ENCODE data around the gene CLVS2. TPM values are rescaled to one million over a fixed set of nuclear protein-coding genes. Genes with fewer than 3 reads are reported as not detected.

Gene CLVS2
- total and polyA plus RNA-seq, 2 of the 4 experiments (the other 2 are of a cell fraction), result 0.02 TPM; not detected in 1

DNA sequence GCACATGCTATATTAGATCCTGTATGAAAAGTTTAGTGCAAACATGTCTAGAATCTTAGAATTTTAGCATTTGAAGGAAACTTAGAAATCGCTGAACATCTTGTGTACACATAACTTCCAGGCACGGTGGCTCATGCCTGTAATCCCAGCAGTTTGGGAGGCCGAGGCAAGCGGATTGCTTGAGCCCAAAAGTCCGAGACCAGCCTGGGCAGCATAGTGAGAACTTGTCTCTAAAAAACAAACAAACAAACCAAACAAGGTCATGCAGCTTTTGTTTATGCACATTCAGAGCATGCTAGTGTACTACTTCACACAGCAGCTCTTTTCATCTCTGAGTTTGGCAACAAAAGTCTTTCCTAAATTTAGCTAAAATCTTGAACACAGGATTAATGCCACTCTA, 32.2 kb downstream of the CLVS2 start:
- Histone ChIP-seq H3K9ac (ENCODE audit: low read depth, low read length) (no peak overlapping the region), H3K4ac (ENCODE audit: low read depth, low read length) (no peak overlapping the region), H2AK5ac (ENCODE audit: low read depth, low read length) (no peak overlapping the region), H4K20me1 (ENCODE audit: insufficient read depth, low read length) (no peaks in the 10 kb centered on the region), H3K4me3 (ENCODE audit: insufficient read depth, low read depth, low read length) (no peak overlapping the region), H3K36me3 (ENCODE audit: control insufficient read depth, insufficient read depth, low read length) (no peaks in the 10 kb centered on the region), H2AK9ac (replicated peaks; ENCODE audit: low read depth, low read length, poor library complexity) (no peak overlapping the region), H4K91ac (ENCODE audit: insufficient read depth, low read depth, low read length) (no peak overlapping the region), H3K4me1 (ENCODE audit: control insufficient read depth, insufficient read depth, low read length) (no peaks in the 10 kb centered on the region), H3K14ac (replicated peaks; ENCODE audit: low read depth, low read length) (no peak overlapping the region), H3K56ac (ENCODE audit: extremely low read depth, insufficient read depth, low read length) (no peak overlapping the region), H3K23ac (ENCODE audit: low read depth, low read length) (no peak overlapping the region), H4K5ac (ENCODE audit: low read depth, low read length) (no peak overlapping the region), H4K8ac (ENCODE audit: low read depth in 2 of 2, low read length in 2 of 2) (no peak overlapping the region), H2AFZ (replicated peaks; ENCODE audit: low read length, poor library complexity) (no peak overlapping the region), H3K9me3 (ENCODE audit: control insufficient read depth, insufficient read depth, low read length) (peaks cover 7% of the 10 kb centered on the region; the same call in 1 of the 2 replicates), H3K18ac (ENCODE audit: low read depth, low read length) (no peak overlapping the region), H2BK15ac (ENCODE audit: low read depth, low read length) (no peak overlapping the region), H3K27me3 (ENCODE audit: control insufficient read depth, insufficient read depth, low read length) (no peaks in the 10 kb centered on the region), H3K9me1 (ENCODE audit: insufficient read depth, low read length) (no peaks in the 10 kb centered on the region), H3K79me1 (ENCODE audit: low read depth in 1 of 2, low read length in 2 of 2) (no peaks in the 10 kb centered on the region), H2BK120ac (ENCODE audit: low read depth, low read length) (no peak overlapping the region), H3K4me2 (ENCODE audit: low read depth, low read length) (no peak overlapping the region), H2BK5ac (ENCODE audit: low read depth, low read length, poor library complexity, severe bottlenecking) (no peak overlapping the region), H3K27ac (ENCODE audit: insufficient read depth, low read length) (no peak overlapping the region), H2BK20ac (ENCODE audit: low read depth, low read length) (no peak overlapping the region)
- ChIA-PET CTCF (interaction anchor here (0.6 kb wide), 1 partner anchor 606 kb away, joined by 3 read pairs; no protein-coding TSS in a partner anchor), POLR2A (ENCODE audit: unreplicated experiment) (no interaction called here)
- no CpG with 5 or more reads among the region's 5 CpGs for WGBS, 2 experiments (ENCODE audit: extremely low coverage in 2 of 2, insufficient read length in 1 of 2)
- ATAC-seq (ENCODE audit: low read depth) (no peak), DNase-seq (no peak)
- in situ Hi-C loops (cut with MboI; ENCODE audit: low sequenced_read_pairs) (no loop called here), dilution Hi-C loops (cut with HindIII; ENCODE audit: low sequenced_read_pairs, unreplicated experiment) (no loop called here), intact Hi-C loops (cut with micrococcal nuclease) (no loop called here)
- no TSS peak for BruUV-seq (replicated peaks)
- TF ChIP-seq, protein P1, sequence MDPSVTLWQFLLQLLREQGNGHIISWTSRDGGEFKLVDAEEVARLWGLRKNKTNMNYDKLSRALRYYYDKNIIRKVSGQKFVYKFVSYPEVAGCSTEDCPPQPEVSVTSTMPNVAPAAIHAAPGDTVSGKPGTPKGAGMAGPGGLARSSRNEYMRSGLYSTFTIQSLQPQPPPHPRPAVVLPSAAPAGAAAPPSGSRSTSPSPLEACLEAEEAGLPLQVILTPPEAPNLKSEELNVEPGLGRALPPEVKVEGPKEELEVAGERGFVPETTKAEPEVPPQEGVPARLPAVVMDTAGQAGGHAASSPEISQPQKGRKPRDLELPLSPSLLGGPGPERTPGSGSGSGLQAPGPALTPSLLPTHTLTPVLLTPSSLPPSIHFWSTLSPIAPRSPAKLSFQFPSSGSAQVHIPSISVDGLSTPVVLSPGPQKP (IDR thresholded peaks at IDR 0.05; ENCODE audit: borderline replicate concordance, low read depth, low read length), result no peak
- TF ChIP-seq SMC3 (IDR thresholded peaks at IDR 0.05; ENCODE audit: low read depth, low read length), result no peak
- TF ChIP-seq MXI1 (IDR thresholded peaks at IDR 0.05; ENCODE audit: borderline replicate concordance, low read depth, low read length), result no peak
- TF ChIP-seq CEBPB (IDR thresholded peaks at IDR 0.05; ENCODE audit: low read depth, low read length), result no peak
- TF ChIP-seq, protein P2, sequence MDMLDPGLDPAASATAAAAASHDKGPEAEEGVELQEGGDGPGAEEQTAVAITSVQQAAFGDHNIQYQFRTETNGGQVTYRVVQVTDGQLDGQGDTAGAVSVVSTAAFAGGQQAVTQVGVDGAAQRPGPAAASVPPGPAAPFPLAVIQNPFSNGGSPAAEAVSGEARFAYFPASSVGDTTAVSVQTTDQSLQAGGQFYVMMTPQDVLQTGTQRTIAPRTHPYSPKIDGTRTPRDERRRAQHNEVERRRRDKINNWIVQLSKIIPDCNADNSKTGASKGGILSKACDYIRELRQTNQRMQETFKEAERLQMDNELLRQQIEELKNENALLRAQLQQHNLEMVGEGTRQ (IDR thresholded peaks at IDR 0.05; ENCODE audit: low read depth, low read length), result no peak
- no peak for TF ChIP-seq NFE2L2 (IDR thresholded peaks at IDR 0.05; ENCODE audit: low read depth, low read length)
- TF ChIP-seq RFX5 (IDR thresholded peaks at IDR 0.05; ENCODE audit: low read depth, low read length), result no peak
- no peak for TF ChIP-seq BHLHE40 (IDR thresholded peaks at IDR 0.05; ENCODE audit: low read depth, low read length)
- TF ChIP-seq MAFK (IDR thresholded peaks at IDR 0.05; ENCODE audit: low read depth, low read length), result no peak
- no peak for TF ChIP-seq RAD21 (IDR thresholded peaks at IDR 0.05; ENCODE audit: low read length)
- no peak for TF ChIP-seq CHD1 (IDR thresholded peaks at IDR 0.05; ENCODE audit: low read depth, low read length)
- TF ChIP-seq FOS (IDR thresholded peaks at IDR 0.05; ENCODE audit: low read depth, low read length), result no peak
- TF ChIP-seq RCOR1 (IDR thresholded peaks at IDR 0.05; ENCODE audit: insufficient replicate concordance, low read length), result no peak
- TF ChIP-seq, protein P3, sequence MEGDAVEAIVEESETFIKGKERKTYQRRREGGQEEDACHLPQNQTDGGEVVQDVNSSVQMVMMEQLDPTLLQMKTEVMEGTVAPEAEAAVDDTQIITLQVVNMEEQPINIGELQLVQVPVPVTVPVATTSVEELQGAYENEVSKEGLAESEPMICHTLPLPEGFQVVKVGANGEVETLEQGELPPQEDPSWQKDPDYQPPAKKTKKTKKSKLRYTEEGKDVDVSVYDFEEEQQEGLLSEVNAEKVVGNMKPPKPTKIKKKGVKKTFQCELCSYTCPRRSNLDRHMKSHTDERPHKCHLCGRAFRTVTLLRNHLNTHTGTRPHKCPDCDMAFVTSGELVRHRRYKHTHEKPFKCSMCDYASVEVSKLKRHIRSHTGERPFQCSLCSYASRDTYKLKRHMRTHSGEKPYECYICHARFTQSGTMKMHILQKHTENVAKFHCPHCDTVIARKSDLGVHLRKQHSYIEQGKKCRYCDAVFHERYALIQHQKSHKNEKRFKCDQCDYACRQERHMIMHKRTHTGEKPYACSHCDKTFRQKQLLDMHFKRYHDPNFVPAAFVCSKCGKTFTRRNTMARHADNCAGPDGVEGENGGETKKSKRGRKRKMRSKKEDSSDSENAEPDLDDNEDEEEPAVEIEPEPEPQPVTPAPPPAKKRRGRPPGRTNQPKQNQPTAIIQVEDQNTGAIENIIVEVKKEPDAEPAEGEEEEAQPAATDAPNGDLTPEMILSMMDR (conservative IDR thresholded peaks at IDR 0.05; ENCODE audit: low read depth, low read length), result no peak
- TF ChIP-seq MAZ (IDR thresholded peaks at IDR 0.05; ENCODE audit: borderline replicate concordance, low read depth, low read length), result no peak
- no peak for TF ChIP-seq POLR2A (IDR thresholded peaks at IDR 0.05; ENCODE audit: low read depth, low read length)
